ENCODE data around the gene AATF. TPM values are rescaled to one million over a fixed set of nuclear protein-coding genes. Genes with fewer than 3 reads are reported as not detected.

AATF gene
- total and polyA plus RNA-seq, 2 of the 8 experiments (the other 6 are each of a cell fraction or from before 2014, with no cell fraction given): 20.1 to 62.8 TPM

DNA sequence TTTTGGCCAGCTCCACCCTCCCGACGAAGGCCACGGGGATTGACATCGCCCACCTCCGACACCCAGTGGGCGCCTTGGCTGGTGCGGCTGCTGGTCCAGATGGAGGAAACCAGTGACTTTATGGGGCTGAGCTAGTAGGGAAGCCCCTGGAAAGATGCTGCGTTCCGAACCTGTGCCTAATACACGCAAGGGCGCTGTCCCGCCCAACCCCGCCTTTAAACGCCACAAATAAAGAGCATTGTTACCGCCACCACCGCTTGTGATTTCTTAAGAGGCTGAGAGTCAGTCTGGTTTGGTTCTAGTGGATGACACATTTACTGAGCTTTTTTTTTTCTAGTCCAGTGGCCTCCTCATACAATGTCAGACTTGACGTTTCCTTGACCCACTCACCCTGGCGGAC is 107.9 kb downstream of the AATF start (continued):
- TF ChIP-seq, protein P1, sequence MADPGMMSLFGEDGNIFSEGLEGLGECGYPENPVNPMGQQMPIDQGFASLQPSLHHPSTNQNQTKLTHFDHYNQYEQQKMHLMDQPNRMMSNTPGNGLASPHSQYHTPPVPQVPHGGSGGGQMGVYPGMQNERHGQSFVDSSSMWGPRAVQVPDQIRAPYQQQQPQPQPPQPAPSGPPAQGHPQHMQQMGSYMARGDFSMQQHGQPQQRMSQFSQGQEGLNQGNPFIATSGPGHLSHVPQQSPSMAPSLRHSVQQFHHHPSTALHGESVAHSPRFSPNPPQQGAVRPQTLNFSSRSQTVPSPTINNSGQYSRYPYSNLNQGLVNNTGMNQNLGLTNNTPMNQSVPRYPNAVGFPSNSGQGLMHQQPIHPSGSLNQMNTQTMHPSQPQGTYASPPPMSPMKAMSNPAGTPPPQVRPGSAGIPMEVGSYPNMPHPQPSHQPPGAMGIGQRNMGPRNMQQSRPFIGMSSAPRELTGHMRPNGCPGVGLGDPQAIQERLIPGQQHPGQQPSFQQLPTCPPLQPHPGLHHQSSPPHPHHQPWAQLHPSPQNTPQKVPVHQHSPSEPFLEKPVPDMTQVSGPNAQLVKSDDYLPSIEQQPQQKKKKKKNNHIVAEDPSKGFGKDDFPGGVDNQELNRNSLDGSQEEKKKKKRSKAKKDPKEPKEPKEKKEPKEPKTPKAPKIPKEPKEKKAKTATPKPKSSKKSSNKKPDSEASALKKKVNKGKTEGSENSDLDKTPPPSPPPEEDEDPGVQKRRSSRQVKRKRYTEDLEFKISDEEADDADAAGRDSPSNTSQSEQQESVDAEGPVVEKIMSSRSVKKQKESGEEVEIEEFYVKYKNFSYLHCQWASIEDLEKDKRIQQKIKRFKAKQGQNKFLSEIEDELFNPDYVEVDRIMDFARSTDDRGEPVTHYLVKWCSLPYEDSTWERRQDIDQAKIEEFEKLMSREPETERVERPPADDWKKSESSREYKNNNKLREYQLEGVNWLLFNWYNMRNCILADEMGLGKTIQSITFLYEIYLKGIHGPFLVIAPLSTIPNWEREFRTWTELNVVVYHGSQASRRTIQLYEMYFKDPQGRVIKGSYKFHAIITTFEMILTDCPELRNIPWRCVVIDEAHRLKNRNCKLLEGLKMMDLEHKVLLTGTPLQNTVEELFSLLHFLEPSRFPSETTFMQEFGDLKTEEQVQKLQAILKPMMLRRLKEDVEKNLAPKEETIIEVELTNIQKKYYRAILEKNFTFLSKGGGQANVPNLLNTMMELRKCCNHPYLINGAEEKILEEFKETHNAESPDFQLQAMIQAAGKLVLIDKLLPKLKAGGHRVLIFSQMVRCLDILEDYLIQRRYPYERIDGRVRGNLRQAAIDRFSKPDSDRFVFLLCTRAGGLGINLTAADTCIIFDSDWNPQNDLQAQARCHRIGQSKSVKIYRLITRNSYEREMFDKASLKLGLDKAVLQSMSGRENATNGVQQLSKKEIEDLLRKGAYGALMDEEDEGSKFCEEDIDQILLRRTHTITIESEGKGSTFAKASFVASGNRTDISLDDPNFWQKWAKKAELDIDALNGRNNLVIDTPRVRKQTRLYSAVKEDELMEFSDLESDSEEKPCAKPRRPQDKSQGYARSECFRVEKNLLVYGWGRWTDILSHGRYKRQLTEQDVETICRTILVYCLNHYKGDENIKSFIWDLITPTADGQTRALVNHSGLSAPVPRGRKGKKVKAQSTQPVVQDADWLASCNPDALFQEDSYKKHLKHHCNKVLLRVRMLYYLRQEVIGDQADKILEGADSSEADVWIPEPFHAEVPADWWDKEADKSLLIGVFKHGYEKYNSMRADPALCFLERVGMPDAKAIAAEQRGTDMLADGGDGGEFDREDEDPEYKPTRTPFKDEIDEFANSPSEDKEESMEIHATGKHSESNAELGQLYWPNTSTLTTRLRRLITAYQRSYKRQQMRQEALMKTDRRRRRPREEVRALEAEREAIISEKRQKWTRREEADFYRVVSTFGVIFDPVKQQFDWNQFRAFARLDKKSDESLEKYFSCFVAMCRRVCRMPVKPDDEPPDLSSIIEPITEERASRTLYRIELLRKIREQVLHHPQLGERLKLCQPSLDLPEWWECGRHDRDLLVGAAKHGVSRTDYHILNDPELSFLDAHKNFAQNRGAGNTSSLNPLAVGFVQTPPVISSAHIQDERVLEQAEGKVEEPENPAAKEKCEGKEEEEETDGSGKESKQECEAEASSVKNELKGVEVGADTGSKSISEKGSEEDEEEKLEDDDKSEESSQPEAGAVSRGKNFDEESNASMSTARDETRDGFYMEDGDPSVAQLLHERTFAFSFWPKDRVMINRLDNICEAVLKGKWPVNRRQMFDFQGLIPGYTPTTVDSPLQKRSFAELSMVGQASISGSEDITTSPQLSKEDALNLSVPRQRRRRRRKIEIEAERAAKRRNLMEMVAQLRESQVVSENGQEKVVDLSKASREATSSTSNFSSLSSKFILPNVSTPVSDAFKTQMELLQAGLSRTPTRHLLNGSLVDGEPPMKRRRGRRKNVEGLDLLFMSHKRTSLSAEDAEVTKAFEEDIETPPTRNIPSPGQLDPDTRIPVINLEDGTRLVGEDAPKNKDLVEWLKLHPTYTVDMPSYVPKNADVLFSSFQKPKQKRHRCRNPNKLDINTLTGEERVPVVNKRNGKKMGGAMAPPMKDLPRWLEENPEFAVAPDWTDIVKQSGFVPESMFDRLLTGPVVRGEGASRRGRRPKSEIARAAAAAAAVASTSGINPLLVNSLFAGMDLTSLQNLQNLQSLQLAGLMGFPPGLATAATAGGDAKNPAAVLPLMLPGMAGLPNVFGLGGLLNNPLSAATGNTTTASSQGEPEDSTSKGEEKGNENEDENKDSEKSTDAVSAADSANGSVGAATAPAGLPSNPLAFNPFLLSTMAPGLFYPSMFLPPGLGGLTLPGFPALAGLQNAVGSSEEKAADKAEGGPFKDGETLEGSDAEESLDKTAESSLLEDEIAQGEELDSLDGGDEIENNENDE (IDR thresholded peaks at IDR 0.05; ENCODE audit: insufficient replicate concordance, low read length): no peak
- TF ChIP-seq SP4 (IDR thresholded peaks at IDR 0.05; ENCODE audit: low read length) (no peak), TAF1 (IDR thresholded peaks at IDR 0.05; ENCODE audit: low read depth, low read length) (no peak), SAP30 (IDR thresholded peaks at IDR 0.05; ENCODE audit: insufficient read depth, insufficient replicate concordance, low read length) (no peak), ZNF274 (IDR thresholded peaks at IDR 0.05; ENCODE audit: borderline replicate concordance, extremely low read depth, low read length) (no peak), CREB1 (IDR thresholded peaks at IDR 0.05) (no peak)

Data from H1 (cell line).